ENCODE results near the gene RNF114. TPM values are rescaled to one million over a fixed set of nuclear protein-coding genes. Genes with fewer than 3 reads are reported as not detected.

RNF114 gene
- total RNA-seq, 3 donors from 2014 or later, result 81.3 to 89.0 (median 88.2) TPM

GRCh38 chr20:49941456-49941855 lies 5.3 kb downstream of the RNF114 start:
- Histone ChIP-seq H3K36me3 (ENCODE audit: low read depth) (no peaks in the 10 kb centered on the region), H3K9me3 (no peaks in the 10 kb centered on the region), H3K4me1 (ENCODE audit: low read depth) (peaks cover 27% of the 10 kb centered on the region), H3K4me3 (no peak overlapping the region)
- ATAC-seq (no peak), DNase-seq (no peak)
- intact Hi-C loops (cut with DNase I, micrococcal nuclease), result no loop called here
- TF ChIP-seq, protein P1, sequence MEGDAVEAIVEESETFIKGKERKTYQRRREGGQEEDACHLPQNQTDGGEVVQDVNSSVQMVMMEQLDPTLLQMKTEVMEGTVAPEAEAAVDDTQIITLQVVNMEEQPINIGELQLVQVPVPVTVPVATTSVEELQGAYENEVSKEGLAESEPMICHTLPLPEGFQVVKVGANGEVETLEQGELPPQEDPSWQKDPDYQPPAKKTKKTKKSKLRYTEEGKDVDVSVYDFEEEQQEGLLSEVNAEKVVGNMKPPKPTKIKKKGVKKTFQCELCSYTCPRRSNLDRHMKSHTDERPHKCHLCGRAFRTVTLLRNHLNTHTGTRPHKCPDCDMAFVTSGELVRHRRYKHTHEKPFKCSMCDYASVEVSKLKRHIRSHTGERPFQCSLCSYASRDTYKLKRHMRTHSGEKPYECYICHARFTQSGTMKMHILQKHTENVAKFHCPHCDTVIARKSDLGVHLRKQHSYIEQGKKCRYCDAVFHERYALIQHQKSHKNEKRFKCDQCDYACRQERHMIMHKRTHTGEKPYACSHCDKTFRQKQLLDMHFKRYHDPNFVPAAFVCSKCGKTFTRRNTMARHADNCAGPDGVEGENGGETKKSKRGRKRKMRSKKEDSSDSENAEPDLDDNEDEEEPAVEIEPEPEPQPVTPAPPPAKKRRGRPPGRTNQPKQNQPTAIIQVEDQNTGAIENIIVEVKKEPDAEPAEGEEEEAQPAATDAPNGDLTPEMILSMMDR (IDR thresholded peaks at IDR 0.05), result no peak

DNA sequence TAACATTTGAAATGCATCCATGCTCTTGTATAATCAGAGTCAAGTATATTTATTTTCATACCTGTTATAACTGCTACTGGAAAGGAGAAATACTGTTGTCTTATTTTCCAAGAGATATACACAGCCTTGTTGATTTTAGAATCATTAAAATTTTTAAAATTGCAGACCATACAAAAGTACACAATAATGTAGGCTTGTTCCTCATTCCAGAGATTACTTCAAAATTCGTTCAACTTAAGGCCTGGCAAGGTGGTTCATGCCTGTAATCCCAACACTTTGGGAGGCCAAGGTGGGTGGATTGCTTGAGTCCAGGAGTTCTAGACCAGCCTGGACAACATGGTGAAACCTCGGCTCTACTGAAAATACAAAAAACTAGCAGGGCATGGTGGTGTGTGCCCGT lies 6.1 kb downstream of the RNF114 start:
- TF ChIP-seq, protein P1 (IDR thresholded peaks at IDR 0.05), result no peak
- no peak overlapping the region for H3K4me3 ChIP-seq
- H3K4me1 ChIP-seq (ENCODE audit: low read depth), result peaks cover 26% of the 10 kb centered on the region
- no peaks in the 10 kb centered on the region for H3K9me3 ChIP-seq
- DNase-seq, result no peak
- intact Hi-C loops (cut with DNase I, micrococcal nuclease), result no loop called here
- ATAC-seq, result no peak
- H3K36me3 ChIP-seq (ENCODE audit: low read depth), result no peaks in the 10 kb centered on the region

DNA sequence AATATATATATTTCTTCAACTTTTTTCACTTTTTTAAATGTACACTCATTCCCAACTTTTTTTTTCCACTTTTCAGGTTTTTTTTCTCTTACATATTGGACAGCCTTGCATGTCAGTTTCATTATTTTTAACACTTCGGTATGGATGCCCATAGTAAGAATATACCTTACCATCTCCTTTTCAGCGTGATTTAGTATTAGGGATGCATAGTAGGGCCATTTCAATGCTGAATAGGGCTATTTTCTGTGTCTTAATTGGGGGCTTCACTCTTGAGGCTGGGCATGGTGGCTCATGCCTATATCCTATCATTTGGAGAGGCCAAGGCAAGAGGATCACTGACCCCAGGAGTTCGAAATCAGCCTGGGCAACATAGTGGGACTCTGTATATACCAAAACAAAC lies 6.7 kb downstream of the RNF114 start:
- Histone ChIP-seq H3K4me3 (no peak overlapping the region), H3K9me3 (no peaks in the 10 kb centered on the region), H3K4me1 (ENCODE audit: low read depth) (peaks cover 19% of the 10 kb centered on the region), H3K36me3 (ENCODE audit: low read depth) (no peaks in the 10 kb centered on the region)
- TF ChIP-seq, protein P1 (IDR thresholded peaks at IDR 0.05), result no peak
- no peak for ATAC-seq
- intact Hi-C loops (cut with DNase I, micrococcal nuclease), result no loop called here
- no peak for DNase-seq

- DNase-seq (no peak), ATAC-seq (no peak)
- TF ChIP-seq, protein P1 (IDR thresholded peaks at IDR 0.05), result no peak
- intact Hi-C loops (cut with DNase I, micrococcal nuclease), result no loop called here
- Histone ChIP-seq H3K9me3 (no peaks in the 10 kb centered on the region), H3K4me3 (no peak overlapping the region), H3K36me3 (ENCODE audit: low read depth) (peaks cover 9% of the 10 kb centered on the region), H3K4me1 (ENCODE audit: low read depth) (peaks cover 6% of the 10 kb centered on the region)
Measured at GRCh38 chr20:49945306-49945700, 9.1 kb downstream of the RNF114 start.

- H3K9me3 ChIP-seq, result no peaks in the 10 kb centered on the region
- peaks cover 9% of the 10 kb centered on the region for H3K36me3 ChIP-seq (ENCODE audit: low read depth)
- ATAC-seq (peak; percentile 25), DNase-seq (no peak)
- peaks cover 6% of the 10 kb centered on the region for H3K4me1 ChIP-seq (ENCODE audit: low read depth)
- TF ChIP-seq, protein P1 (IDR thresholded peaks at IDR 0.05), result no peak
- no peak overlapping the region for H3K4me3 ChIP-seq
- intact Hi-C loops (cut with DNase I, micrococcal nuclease), result no loop called here
Measured at GRCh38 chr20:49945701-49946477, 9.7 kb downstream of the RNF114 start.
